SK-MEL-5 (cell line): ENCODE measurements around the gene SESN1. TPM values are rescaled to one million over a fixed set of nuclear protein-coding genes. Genes with fewer than 3 reads are reported as not detected.

Source experiments
- DNase-seq: peaks from one replicate; pipeline ENCODE4 v3.0.0-alpha.2; 2016; ENCODE audit warnings: low read depth, low spot score
- in situ Hi-C: cut with HindIII; loops from 2 replicates; pipeline ENCODE4 v1.10.0; 2016; ENCODE audit warnings: low sequenced_read_pairs, high pct_unique_total_duplicates, low pct_unique_long_range_greater_than_20kb
- total RNA-seq: library from RNA; depleted of rRNA; stranded (reverse); fragments of >200 nt; shearing (Covaris generic); gene quantifications from 2 replicates; pipeline ENCODE4 v1.2.3, GENCODE V29; 2014

The SESN1 gene
- total RNA-seq, 1 experiment from 2014 or later = 24.7 TPM

GRCh38 chr6:109074133-109074415 is 20.6 kb downstream of the SESN1 start:
- in situ Hi-C loops = no loop called here

DNA sequence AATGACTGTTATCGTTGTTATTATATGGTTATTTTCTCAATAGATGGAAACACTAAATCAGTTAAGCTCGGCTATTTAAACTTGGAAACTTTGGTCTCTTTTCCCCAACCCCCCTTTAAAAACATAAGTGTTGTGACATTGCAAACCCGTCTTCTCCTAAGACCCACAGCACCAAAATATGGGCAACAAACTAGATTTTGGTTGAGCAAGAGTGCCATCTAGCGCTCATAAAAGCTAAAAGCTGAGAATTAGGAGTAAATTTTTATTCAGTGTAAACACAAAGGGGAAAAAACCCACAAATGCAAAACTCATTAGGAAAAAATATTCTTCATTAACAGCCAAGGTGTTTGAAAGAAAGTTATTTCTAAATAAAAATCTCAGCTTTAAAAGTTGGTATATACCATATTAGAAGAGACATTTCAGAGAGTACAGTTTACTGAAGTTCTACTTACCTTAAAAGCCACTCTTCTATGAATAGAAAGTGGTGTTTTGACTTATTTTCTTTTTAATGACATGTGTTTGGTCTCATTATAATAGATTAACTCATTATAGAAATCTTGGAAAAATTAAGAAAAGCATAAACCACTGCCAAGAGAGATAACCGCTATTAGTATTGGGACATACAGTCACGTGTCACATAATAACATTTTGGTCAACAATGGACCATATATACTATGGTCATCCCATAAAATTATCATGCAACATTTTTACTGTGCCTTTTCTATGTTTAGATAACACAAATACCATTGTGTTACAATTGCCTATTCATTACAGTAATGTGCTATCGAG is 21.1 kb downstream of the SESN1 start:
- in situ Hi-C loops = no loop called here
- DNase-seq = peak; percentile 82

More at GRCh38 chr6:109074133-109074415, 20.6 kb downstream of the SESN1 start:
- DNase-seq = no peak

DNA sequence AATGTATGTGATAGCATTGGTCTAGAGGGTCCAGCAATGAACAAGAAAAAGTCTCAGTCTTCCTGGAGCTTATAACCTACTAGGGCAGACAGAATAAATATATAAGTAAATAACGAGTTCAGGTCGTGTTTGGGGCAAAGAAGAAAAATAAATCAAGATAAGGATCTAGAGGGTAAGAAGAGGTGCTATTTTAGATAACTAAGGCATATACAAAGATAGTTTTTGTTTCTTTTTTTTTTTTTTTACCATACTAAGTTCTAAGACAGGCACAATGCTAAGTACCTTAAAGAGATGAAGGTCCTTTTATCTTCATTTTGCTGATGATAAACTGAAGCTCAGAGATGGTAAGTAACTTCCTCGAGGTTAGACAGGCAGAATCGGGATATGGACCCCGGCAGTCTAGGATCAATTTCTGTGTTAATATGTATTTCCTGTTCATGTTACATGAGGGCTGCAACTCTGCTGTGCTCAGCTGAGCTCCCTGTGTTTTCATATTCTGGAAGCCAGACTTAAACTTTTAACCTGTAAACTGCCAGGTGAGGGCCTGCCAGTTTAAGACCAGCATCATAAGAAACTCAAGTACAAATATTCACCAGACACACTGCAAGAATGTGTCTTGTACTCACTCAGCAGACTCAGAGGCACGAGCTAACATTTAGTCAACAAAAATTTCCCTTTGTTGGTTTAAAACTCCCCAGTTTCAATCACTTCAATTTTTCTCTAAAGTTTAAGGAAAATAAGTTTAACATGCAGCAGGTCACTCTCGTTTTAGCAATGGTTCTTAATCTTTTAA is 23.3 kb downstream of the SESN1 start:
- no peak for DNase-seq

GRCh38 chr6:109069746-109070145 is 24.9 kb downstream of the SESN1 start:
- DNase-seq = no peak
- in situ Hi-C loops = no loop called here

More for the DNA sequence above, 23.3 kb downstream of the SESN1 start:
- in situ Hi-C loops = no loop called here

DNA sequence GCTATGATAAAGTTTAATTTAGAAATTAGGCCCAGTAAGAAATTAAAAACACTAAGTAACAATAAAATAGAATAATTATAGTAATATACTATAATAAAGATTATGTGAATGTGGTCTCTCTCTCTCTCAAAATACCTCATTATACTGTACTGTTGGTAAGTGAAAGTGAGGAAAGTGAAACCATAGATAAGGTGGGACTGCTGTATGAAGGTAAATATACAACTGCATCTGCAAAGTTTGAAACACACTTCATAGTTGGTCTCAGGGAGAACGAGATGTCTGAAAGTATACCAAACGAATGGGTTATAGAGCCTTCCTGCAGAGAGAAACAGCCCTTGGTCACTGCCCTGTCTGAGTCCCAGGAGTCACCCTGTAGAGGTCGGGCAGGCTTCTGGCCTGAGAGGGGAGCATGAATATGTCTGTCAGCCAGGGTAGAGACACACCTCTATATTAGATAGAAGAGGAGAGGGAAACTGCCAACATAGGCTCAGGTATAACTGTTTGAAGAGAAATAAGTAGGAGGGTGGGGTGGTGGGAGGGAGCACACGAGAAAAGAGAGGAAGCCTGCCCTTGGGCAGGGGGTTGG is 31.8 kb downstream of the SESN1 start:
- no peak for DNase-seq
- in situ Hi-C loops = no loop called here

GRCh38 chr6:109062216-109062615 is 32.4 kb downstream of the SESN1 start:
- DNase-seq = no peak
- in situ Hi-C loops = no loop called here

- DNase-seq = no peak
- in situ Hi-C loops = no loop called here
These were observed 34.1 kb downstream of the SESN1 start for GRCh38 chr6:109060571-109060970.

GRCh38 chr6:109059571-109060021 is 35.0 kb downstream of the SESN1 start:
- in situ Hi-C loops = no loop called here
- no peak for DNase-seq

- in situ Hi-C loops = no loop called here
- DNase-seq = no peak
These were observed 35.5 kb downstream of the SESN1 start for GRCh38 chr6:109059153-109059552.

DNA sequence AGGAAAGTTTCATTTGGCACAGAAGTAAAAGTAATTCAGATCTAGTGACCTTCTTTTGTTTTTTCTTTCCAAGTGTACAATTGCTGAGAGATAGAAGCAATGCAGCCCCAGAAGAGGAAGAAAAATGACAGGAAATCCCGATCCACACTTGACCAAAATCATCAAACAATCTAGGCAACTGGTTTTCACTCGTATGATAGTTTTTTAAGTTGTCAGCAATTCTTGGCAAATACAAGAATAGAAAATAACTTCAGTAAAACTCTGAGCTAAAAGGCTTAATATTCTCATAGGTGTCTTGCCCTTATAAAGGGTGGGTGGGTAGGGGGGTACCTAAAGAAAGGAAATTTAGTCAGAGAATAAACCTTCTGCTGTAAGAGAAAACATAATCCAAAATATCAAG is 36.0 kb downstream of the SESN1 start:
- in situ Hi-C loops = no loop called here
- no peak for DNase-seq

GRCh38 chr6:109056661-109057060 is 38.0 kb downstream of the SESN1 start:
- in situ Hi-C loops = no loop called here
- no peak for DNase-seq

DNA sequence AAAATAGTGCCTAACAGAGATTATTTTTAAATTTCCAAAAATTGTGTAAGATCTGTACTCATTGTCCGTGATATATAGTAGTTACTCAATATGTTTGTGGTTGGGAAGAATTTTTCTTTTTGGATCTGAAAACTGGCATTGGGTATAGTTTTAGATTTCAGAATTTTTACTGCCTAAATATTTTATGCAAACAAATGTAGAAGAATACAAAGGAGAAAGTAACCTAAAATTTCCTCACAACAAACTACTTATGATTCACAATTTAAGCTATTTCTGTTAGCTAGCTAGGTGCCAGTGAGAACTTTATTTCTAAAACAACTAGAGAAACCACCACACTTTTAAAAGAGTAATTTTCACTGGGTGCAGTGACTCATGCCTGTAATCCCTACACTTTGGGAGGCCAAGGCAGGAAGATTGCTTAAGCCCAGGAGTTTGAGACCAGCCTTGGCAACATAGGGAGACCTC is 38.8 kb downstream of the SESN1 start:
- no peak for DNase-seq
- in situ Hi-C loops = no loop called here

- in situ Hi-C loops = no loop called here
- no peak for DNase-seq
These were observed 41.3 kb downstream of the SESN1 start for GRCh38 chr6:109053336-109053735.

- DNase-seq = no peak
- in situ Hi-C loops = no loop called here
These were observed 41.8 kb downstream of the SESN1 start for GRCh38 chr6:109052852-109053251.

DNA sequence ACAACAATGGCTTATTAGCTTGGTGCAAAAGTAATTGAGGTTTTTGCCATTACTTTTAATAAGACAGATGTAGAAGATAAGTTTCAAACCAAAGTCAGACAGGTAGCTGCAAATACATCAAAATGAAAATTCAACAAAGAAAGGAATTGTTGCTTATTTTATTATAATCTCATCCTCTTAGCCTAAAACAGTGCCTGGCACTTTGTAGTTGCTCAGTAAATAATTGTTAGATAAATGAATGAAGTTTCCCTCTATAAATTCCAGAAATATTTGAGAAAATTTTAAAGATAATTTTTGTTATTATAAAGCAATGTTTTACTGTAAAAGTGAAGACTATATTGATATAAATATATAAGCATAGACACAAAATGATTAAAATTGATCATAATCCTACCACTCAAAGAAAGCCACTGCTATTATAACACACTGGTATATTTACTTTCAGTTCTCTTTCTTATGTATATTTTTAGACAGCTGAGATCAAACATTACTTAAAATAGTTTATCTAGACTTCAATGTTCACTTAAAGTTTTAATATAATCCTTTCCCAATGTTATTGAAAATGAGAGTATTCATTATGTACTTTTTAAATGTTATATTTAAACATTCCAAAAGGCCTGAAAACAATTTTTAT is 42.5 kb downstream of the SESN1 start:
- in situ Hi-C loops = no loop called here
- no peak for DNase-seq

GRCh38 chr6:109051301-109052017 is 43.2 kb downstream of the SESN1 start:
- DNase-seq = peak; percentile 23
- in situ Hi-C loops = no loop called here

DNA sequence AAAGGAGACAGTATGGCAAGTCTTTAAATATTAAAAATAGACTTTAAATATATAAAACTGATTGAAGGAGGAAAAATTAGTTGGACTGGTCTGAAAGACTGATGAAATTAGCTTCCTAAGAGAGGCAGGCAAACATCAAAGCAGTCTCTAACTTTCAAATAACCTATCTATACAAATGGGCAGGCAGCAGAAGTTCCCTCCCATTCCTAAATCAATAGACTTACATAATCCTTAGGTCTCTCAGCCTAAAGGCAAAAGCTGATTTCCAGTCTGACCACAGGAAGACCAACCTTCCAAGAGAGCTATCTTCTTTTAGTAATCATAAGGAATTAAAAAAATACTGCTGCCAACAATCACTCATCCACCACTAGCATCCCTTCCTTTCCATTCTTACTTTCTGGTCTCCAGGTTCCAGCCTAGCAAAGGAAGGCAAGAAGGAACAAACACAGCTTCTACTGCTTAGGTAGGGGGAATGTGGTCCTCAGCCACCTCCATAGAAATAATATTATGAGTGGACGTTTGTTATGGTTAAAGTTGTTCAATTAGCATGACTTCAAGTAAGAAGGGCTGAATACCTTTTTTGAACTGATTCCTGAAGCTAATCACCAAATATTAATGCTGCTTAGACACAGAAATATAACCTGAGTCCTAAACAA is 44.1 kb downstream of the SESN1 start:
- in situ Hi-C loops = no loop called here

More for the DNA sequence above, 44.1 kb downstream of the SESN1 start:
- no peak for DNase-seq
